ENCODE measurements around the gene PREP.

Gene PREP

GRCh38 chr6:105304825-105305224 lies 98.1 kb downstream of the PREP start:
- no peak for FAIRE-seq

- FAIRE-seq, result no peak
Observed at GRCh38 chr6:105304366-105304765, 98.5 kb downstream of the PREP start.

GRCh38 chr6:105302617-105303128 lies 100.2 kb downstream of the PREP start:
- FAIRE-seq, result no peak

- no peak for FAIRE-seq
Observed at GRCh38 chr6:105301756-105302616, 100.9 kb downstream of the PREP start.

GRCh38 chr6:105301072-105301503 lies 101.8 kb downstream of the PREP start:
- FAIRE-seq, result no peak

- FAIRE-seq, result no peak
Observed at GRCh38 chr6:105300090-105300489, 102.8 kb downstream of the PREP start.

- no peak for FAIRE-seq
Observed at GRCh38 chr6:105294129-105294528, 108.8 kb downstream of the PREP start.

GRCh38 chr6:105292689-105293339 lies 110.1 kb downstream of the PREP start:
- no peak for FAIRE-seq

GRCh38 chr6:105291525-105291924 lies 111.4 kb downstream of the PREP start:
- no peak for FAIRE-seq

GRCh38 chr6:105282631-105283585 lies 120.0 kb downstream of the PREP start:
- FAIRE-seq, result no peak

- FAIRE-seq, result no peak
Observed at GRCh38 chr6:105280033-105280432, 122.8 kb downstream of the PREP start.

- FAIRE-seq, result no peak
Observed at GRCh38 chr6:105279463-105279862, 123.4 kb downstream of the PREP start.

- FAIRE-seq, result no peak
Observed at GRCh38 chr6:105278813-105279212, 124.1 kb downstream of the PREP start.

- FAIRE-seq, result no peak
Observed at GRCh38 chr6:105278035-105278434, 124.8 kb downstream of the PREP start.

GRCh38 chr6:105276374-105276773 lies 126.5 kb downstream of the PREP start:
- FAIRE-seq, result no peak

- no peak for FAIRE-seq
Observed at GRCh38 chr6:105275542-105275941, 127.3 kb downstream of the PREP start.

GRCh38 chr6:105274678-105275077 lies 128.2 kb downstream of the PREP start:
- FAIRE-seq, result no peak

- FAIRE-seq, result no peak
Observed at GRCh38 chr6:105273589-105273988, 129.3 kb downstream of the PREP start.

GRCh38 chr6:105272786-105273185 lies 130.1 kb downstream of the PREP start:
- FAIRE-seq, result no peak

- FAIRE-seq, result no peak
Observed at GRCh38 chr6:105270511-105270910, 132.4 kb downstream of the PREP start.

GRCh38 chr6:105269390-105269789 lies 133.5 kb downstream of the PREP start:
- no peak for FAIRE-seq

- no peak for FAIRE-seq
Observed at GRCh38 chr6:105263685-105264610, 138.9 kb downstream of the PREP start.

All from islet of Langerhans (tissue), 1 donor.